SK-N-MC (cell line): ENCODE measurements around the gene MS4A1.

Experiments
- EZH2 ChIP-seq: fragments of 200-600 bp; sonication (generic); IDR thresholded peaks from one replicate; pipeline ENCODE4 v1.6.1; 2017; ENCODE audit warnings: antibody characterized with exemption
- FOXP2 ChIP-seq: optimal IDR thresholded peaks from 2 replicates; pipeline ENCODE3; 2011; ENCODE audit warnings: mild to moderate bottlenecking, moderate library complexity; ENCODE audit not compliant: insufficient read depth; ENCODE audit errors: extremely low read length, control extremely low read depth
- POLR2AphosphoS5 ChIP-seq: IDR thresholded peaks from 2 replicates; pipeline ENCODE4 v1.6.1; 2012; ENCODE audit warnings: mild to moderate bottlenecking, low read depth, low read length, borderline replicate concordance

DNA sequence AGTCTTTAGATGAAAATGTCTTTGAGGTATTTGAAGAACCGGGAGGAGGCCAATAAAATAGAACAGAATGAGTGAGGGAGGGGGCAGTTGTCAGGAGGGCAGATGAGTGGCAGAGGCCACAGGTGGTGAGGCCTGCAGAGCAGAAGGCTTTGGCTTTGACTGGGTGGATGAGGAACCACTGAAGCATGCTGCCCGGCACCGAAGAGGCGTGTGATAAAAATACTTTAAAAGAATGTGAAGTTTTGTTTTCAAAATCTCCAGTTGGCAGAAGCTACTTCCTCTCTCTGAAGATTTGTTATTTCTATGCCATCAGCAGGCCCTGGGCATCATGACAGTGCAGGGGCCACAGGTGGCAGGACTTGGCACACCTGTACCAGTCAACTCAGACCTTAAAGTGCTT, 43.2 kb downstream of the MS4A1 start:
- TF ChIP-seq POLR2AphosphoS5, result no peak
- TF ChIP-seq EZH2, result no peak
- TF ChIP-seq FOXP2, result no peak
